Pons (tissue), 1 donor: ENCODE results near the gene VPS18.
"Not testable (repeated sequence)": the region's sequence is repeated elsewhere in the genome, so short reads cannot be mapped to it uniquely, and the experiment has no call there.

ENCODE experiments used
- DNase-seq: peaks from one replicate; pipeline ENCODE4 v3.0.0-alpha.2; 2016; ENCODE audit warnings: low spot score

The VPS18 gene, protein sequence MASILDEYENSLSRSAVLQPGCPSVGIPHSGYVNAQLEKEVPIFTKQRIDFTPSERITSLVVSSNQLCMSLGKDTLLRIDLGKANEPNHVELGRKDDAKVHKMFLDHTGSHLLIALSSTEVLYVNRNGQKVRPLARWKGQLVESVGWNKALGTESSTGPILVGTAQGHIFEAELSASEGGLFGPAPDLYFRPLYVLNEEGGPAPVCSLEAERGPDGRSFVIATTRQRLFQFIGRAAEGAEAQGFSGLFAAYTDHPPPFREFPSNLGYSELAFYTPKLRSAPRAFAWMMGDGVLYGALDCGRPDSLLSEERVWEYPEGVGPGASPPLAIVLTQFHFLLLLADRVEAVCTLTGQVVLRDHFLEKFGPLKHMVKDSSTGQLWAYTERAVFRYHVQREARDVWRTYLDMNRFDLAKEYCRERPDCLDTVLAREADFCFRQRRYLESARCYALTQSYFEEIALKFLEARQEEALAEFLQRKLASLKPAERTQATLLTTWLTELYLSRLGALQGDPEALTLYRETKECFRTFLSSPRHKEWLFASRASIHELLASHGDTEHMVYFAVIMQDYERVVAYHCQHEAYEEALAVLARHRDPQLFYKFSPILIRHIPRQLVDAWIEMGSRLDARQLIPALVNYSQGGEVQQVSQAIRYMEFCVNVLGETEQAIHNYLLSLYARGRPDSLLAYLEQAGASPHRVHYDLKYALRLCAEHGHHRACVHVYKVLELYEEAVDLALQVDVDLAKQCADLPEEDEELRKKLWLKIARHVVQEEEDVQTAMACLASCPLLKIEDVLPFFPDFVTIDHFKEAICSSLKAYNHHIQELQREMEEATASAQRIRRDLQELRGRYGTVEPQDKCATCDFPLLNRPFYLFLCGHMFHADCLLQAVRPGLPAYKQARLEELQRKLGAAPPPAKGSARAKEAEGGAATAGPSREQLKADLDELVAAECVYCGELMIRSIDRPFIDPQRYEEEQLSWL

DNA sequence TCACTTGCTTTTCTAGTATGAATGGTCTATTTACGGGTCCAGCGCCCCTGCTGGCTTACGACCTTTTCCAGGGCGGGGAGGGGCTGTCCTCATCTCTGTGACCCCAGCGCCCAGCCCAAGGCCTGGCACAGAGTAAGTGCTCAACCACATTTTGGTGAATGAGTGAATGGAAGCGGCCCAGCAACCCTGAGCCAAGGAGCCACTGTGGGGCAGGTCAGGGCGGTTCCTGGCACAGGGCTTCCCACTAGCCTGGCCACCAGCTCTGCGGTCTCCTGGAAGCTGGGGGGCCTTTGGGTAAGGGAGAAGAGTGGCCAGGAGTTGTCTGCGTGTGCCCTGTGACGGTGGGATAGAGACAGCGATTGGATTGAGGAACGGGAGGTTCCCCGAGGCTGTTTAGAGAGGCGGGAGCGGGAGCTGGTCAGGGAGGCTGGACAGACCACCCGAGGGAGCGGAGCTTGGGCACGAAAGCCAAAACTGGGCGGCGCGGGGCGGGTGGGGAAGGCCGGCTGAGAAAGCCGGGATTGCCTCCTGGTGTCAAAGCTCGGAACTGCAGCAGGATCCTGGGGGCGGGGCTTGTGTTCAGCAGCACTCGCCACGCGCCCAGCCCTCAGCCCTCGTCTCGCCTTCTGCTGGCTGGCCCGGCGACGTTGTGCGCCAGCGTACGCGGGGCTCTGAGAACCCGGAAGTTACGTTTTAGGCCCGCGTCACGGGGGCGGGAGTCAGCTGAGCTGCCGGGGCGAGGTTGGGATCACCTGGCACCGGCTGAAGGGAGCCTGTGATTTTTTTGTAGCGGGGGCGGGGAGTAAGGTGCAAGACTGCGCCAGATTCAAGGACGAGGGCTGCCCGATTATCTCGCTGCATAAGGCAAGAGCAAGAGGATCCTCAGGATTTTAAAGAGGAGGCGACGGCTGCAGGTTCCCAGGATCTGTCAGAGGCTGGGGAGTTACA, at the start of gene VPS18:
VPS18 (plus strand) TSS at position 718 of the 948 bp plus-strand sequence. CDS start 319 bp downstream, outside the sequence.
- peak; percentile 96 for DNase-seq

DNA sequence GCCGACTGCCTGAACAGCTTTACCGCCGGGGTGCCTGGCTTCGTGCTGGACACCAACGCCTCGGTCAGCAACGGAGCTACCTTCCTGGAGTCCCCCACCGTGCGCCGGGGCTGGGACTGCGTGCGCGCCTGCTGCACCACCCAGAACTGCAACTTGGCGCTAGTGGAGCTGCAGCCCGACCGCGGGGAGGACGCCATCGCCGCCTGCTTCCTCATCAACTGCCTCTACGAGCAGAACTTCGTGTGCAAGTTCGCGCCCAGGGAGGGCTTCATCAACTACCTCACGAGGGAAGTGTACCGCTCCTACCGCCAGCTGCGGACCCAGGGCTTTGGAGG, 49.6 kb upstream of the VPS18 start:
- no peak for DNase-seq

DNA sequence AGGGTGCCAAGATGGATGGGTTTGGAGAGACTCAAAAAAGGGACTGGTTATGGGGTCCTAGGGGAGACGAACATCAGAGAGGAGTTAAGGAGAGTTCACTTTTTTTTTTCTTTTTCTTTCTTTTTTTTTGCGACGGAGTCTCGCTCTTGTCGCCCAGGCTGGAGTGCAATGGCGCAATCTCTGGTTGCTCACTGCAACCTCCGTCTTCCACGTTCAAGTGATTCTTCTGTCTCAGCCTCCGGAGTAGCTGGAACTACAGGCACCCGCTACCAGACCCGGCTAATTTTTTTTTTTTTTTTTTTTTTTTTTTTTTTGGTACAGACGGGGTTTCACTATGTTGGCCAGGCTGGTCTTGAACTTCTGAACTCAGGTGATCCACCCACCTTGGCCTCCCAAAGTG, 49.2 kb upstream of the VPS18 start:
- DNase-seq: no peak

DNA sequence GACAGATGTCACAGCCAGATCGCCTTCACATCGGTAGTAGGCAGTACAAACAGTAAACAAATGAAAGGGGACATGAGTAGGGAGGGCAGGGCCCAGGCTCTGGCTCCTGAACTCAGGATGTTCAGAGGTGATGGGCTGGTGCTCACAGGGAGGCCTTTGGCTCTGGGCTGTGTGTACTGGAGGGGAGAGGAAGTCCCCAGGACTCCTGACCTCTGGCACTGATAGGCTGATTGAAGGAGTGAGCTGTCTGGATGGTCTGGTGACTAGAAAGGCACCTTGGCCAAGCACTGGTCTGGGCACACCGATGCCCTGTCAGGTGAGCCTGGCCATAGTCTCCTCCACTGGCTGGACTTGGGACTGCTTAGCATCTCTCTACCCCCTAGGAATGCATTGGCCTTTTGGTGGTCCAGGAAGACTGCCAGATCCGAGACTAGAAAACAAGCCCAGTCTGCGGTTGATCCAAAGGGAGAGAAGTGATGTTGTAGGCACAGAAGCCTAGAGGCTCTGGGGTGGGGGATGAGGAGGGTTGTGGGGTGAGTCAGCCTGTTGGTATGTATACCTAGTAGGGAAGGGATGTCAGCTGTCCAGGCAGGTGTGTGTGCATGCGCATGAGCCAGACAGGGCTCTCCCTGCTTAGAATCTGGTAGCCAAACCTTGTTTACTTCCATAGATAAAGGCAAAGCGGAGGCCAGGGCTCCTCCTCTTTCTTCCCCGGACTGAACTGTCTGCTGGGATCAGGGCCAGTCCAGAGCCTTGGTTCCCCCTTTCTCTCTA, 48.6 kb upstream of the VPS18 start:
- no peak for DNase-seq

DNA sequence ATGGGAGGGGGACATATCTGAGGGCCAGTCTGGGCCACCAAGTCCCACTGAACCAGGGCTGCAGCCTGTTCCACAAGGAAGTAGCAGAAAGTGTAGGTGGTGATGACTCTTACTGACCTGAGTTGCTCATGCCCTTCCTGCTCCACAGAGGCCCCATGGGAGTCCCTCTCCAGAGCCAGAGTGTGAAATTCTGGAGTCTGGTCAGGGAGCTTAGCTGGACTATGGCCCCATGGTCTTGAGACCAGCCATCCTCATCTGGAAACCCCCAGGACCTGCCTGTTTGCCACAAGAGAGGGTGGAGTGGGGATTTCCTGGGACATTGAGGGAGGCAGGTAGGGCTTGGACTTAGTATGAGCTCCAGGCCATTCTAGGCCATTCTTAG, 47.4 kb upstream of the VPS18 start:
- no peak for DNase-seq

DNA sequence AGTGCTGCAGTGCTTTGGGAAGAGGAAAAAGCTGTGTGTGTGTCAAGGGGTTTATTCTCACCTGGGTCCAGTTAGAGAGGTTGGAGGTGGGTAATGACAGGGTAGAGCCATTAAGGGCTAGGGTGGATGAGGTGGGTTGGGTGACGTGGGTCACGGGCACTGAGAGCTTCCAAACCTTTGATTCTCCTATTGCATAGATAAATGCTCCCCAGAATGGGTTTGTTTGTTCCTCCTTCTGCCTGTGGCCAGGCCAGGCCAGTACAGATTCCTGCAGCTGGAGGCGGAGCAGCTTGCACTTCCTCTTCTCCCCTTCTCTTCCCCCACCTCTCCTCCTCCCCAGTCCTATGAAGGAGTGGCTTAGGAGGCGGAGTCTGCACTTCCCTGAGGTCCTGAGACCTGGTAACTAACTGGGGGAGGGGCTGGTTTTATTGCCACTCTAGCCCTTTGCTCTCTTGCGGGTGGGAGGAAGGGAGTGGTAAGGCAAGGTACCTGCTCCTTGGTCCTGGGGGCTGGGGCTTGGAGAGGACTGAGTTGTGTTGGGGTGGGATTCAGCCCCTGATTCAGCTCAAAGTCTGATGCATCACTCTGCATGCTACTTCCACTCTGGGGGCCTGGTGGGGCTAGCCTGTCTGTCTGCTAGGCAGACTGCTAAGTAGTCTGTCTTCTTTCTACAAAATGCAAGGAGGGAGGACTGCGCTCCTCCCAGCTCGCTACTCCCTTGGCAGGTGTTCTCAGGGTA, 46.9 kb upstream of the VPS18 start:
- peak; percentile 82 for DNase-seq

DNA sequence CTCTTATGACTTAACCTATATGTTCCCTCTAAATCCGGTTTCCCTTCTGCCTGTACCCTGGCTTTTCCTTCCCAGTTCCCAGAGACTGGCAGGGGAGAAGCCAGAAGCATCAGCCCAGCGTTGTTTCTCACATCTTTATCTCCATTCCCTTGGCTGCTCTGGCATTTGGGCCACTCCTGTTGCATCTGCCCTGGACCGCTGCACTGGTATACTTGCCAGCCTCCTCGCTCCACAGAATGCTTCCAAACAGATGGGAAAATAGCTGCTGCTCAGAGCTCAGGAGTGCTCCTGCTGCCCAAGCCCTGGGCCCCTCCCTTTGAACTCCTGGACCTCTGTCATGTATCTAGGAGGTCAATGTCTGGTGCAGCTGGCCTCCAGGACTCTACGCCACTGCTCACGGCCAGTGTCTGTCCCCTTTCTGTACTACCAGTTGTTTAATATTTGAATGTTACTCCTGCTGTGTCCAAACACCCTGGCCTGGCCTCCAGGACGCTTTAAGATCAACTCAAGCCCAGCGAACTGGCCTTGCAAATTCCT, 43.6 kb upstream of the VPS18 start:
- no peak for DNase-seq

DNA sequence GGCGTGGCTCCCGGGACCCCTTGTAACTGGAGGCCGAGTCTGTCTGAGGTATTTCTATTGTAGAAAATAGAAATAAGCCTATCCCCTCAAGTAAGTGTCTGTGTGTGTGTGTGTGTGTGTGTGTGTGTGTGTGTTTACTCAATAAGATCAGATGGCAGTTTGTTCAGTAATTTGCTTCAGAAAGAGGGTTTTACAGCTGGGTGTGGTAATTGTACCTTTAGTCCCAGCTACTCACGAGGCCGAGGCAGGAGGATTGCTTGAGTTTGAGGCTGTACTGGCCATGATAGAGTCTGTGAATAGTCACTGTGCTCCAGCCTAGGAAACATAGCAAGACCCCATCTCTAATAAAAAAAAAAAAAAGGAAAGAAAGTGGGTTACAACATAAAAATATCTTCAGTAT, 41.7 kb upstream of the VPS18 start:
- DNase-seq: no peak

DNA sequence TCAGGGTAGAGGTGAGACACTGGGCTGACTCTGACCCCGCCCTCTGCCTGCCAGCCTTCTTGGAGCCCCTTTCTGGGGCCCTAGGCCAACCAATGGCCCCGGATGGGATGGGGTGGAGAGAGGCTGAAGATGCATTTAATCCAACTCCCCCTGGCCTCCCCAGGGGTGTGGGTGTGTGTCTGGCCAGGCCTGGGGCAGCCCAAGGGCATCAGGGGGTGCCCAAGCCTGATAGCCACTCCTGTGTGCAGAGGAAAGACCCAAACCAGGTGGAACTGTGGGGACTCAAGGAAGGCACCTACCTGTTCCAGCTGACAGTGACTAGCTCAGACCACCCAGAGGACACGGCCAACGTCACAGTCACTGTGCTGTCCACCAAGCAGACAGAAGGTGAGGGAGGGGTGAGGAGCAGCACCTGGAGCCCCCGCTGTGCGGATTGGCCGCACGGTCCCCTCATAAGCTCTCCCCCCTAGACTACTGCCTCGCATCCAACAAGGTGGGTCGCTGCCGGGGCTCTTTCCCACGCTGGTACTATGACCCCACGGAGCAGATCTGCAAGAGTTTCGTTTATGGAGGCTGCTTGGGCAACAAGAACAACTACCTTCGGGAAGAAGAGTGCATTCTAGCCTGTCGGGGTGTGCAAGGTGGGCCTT, 40.9 kb upstream of the VPS18 start:
- DNase-seq: no peak

DNA sequence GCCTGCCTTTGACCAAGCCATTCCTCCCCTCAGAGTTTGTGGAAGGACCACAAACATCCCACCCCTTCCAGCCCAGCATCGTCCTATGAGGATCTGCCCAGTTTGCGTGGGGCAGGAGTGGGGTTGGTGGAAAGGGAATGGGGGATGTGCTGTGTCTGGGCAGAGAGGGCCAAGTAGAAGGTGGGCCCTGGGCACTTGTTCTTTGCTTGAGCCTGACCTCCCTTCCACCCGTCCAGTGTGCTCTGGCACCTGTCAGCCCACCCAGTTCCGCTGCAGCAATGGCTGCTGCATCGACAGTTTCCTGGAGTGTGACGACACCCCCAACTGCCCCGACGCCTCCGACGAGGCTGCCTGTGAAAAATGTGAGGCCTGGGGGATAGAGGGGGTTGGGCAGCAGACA, 40.1 kb upstream of the VPS18 start:
- DNase-seq: no peak

DNA sequence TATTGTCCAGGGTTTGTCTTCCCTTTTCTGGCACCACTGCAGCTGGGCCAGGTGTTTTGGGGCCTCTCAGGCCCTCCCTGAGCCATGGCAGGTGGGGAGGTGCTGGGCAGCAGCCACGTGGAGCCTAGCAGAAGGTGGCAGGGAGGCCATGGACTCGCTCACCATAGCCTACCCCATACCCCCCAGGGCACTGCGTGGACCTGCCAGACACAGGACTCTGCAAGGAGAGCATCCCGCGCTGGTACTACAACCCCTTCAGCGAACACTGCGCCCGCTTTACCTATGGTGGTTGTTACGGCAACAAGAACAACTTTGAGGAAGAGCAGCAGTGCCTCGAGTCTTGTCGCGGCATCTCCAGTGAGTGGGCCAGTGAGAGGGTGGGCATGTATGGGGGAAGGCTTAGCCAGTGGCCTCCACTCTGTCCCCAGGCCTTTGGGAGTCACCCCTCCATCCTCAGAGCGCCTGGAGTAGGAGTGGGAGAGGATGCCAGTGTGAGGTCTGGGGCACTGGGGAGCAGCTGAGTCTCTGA, 38.5 kb upstream of the VPS18 start:
- no peak for DNase-seq

DNA sequence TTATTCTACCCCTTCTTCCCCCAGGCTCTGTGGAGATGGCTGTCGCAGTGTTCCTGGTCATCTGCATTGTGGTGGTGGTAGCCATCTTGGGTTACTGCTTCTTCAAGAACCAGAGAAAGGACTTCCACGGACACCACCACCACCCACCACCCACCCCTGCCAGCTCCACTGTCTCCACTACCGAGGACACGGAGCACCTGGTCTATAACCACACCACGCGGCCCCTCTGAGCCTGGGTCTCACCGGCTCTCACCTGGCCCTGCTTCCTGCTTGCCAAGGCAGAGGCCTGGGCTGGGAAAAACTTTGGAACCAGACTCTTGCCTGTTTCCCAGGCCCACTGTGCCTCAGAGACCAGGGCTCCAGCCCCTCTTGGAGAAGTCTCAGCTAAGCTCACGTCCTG, 37.5 kb upstream of the VPS18 start:
- no peak for DNase-seq

DNA sequence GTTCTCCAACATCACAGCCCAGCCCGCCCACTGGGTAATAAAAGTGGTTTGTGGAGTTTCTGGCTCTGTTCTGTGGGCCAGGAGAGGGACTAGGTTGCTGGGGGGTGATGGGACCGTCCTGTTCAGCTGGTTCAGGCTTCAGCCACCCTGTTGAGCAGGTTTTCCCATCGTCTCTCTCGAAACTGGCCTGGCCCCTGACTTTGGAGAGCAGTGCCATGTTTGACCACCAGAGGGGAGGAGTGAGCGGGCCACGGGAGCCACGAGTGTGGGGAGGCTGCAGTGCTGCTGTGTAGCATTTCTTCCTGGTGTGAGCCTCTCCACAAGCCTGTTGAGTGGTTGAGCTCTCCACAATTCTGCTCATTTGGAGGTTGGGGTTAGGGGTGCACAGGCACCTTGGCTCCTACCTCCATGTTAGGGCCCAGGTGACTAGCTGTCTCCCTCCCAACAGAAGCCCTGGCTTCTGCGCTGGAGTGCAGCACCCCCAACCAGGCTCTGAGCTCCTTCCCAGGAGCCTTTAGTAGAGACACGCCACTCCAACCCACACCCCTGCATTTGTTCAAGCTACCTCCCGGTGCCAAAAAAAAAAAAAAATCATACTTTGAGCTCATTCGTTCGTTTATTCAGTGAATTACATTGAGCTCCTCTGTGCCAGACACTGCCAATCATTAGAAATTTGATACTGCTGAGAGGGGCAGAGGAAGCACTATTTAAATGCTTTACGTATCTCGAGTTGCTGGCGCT, 36.5 kb upstream of the VPS18 start:
- DNase-seq: peak; percentile 28

DNA sequence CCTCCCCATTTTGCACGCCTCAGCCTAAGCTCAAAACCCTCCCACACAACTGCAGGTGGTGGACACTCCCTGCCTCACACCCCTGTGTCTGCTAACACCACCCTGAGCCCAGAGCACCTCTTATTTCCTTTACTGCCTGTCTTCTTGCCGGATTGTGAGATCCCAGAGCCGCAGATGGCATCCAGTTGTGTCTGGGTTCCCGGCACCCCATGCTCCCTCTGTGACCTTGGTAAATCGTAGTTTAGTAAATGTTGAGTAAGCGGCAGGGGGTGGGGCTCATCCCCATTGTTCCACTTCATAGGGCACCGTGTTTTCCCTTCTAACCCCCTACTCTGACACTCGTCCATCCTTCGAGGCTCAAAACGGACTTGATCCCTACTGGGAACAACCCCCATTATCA, 35.5 kb upstream of the VPS18 start:
- DNase-seq: no peak

DNA sequence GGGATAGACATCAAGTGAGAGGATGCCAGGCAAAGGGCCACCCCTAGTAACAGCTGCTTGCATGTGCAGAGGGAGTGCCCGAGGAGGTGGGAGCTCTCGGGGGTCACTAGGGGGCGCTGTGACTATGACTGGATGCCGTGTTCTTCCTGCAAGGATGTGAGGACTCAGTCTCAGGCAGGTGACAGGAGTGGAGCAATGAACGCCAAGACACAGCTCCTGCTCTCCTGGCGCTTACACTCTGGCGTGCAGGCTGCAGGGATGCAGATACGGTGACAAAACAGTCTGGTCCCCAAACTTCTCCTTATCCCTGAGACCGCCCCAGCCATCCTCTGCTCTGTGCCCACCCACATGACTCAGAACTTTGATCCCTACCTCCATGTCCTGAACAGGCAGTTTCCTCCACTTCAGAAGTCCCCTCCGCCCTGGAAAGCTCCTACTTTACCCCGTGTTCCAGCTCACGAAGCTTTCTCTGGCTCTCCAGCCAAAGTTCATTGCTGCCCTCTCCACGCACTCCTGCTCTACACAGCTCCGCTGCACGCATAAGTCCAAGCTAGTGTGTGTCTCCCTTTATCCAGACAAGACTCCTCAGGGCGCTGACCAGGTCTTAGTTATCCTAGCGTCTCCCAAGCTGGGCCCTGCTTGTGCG, 34.9 kb upstream of the VPS18 start:
- DNase-seq: peak; percentile 29

DNA sequence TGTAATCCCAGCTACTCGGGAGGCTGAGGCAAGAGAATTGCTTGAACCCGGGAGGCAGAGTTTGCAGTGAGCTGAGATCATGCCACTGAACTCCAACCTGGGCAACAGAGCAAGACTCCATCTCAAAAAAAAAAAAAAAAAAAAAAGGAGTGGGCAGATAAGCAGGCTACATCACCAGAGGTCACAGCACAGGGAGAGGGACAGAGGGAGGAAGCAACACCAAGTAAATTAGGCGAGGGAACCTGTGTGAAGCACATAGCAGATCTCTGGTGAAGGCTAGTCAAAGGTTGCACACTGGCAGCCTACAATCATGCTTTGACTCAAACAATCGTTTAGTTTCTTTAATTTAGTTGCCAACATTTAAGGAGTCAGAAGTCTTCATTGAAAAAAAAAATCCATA, 33.1 kb upstream of the VPS18 start:
- DNase-seq: not testable (repeated sequence)

DNA sequence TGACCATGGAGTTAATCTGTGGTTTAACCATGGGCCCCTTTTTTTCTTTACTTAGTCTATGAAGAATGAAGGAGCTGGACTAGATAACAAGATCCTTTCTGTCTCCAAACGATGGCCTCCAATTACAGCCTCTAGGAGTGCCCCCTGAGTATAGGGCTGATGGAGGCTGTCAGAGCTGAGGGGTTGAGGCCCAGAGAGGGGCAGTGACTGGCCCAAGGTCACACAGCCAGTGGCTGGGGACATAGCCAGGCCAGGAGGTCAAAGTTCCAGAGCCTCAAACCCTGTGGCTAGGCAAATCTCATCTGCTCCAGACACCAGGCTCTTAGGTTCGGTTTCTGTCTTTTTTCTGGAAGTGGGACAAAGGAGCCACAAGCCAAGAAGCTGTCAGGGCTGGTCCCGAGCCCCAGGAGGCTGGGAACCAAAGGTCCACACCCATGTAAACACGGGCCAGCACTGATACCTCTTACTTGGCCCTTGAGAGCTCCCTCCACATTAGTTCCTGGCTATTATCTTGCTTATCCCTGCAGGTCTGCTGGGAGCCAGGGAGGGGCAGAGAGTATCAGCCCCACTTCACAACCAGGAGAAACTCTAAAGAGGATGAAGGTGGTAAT, 30.5 kb upstream of the VPS18 start:
- no peak for DNase-seq

DNA sequence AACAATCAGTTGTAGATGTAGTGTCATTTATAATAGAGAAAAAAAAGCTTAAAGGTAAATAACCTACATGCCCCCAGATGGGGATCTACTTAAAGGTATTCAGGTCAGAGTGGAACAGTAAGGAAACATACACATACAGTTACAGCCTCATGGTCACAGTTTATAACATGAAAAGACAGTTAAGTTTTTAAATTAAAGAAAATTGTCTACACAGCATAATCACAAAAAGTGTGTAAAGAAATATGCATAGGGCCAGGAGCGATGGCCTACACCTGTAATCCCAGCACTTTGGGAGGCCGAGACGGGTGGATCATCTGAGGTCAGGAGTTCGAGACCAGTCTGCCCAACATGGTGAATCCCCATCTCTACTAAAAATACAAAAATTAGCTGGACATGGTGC, 27.1 kb upstream of the VPS18 start:
- DNase-seq: no peak
